ENCODE data around the gene NEDD4L. TPM values are rescaled to one million over a fixed set of nuclear protein-coding genes. Genes with fewer than 3 reads are reported as not detected.

The NEDD4L gene
- total and polyA plus RNA-seq, 2 donors (not counting 1 experiment from before 2014, with no cell fraction given) = 10.3 to 25.7 TPM

DNA sequence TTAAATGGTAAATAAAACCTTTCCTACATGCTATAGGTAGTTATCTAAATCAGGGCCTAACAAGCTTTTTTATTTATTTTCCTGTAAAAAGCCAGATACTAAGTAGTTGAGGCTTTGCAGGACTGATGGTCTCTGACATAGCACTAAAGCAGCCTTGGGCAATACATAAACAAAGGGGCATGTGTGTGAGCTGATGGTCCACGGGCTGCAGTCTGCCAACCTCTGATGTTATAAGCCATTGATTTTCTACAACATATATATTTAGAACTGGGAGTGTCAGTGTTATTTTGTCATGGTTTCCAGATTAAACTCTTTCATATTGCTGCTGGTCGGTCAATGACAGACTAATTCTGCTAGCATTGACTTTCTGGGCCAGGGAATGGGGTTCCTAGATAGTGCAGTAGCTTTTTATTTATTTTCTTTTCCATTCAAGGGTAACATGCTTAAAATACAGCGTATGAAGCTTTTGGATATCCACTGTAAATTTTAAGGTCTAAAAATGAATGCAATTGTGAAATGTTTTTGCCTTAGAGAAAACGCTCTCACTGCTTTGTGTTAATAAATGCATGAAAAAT lies 134.0 kb downstream of the NEDD4L start:
- H3K4me2 ChIP-seq (replicated peaks; ENCODE audit: low read depth, low read length, poor library complexity, severe bottlenecking) = no peak overlapping the region
- POLR2A ChIA-PET = no interaction called here

DNA sequence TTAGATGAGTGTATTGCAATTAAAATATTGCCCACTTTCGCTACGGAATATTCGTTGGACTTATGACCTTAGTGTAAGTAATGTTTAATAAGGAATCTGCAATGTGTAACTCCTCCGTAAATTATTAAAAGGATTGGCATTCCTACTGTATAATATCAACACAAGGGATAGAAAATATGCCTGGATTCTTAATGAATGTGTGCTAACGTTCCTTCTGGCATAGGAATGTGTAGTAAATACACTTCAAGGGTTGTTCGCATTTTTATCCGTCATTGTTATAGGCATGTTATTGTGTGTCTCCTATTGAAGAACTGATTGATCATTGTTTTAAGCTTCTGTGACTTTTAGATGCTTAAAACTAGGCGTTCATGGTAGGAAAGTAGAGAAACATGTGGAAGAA lies 134.5 kb downstream of the NEDD4L start:
- DNase-seq = no peak
- peaks cover 8% of the 10 kb centered on the region for H3K4me1 Mint-ChIP-seq
- WGBS (ENCODE audit: insufficient coverage) = 98% methylated on average over 7 of the region's 8 CpGs
- no peak overlapping the region for H3K9ac ChIP-seq (ENCODE audit: low read length)
- ATAC-seq (ENCODE audit: low read depth) = no peak
- H3K4me3 ChIP-seq (ENCODE audit: control extremely low read depth in 1 of 5, extremely low read depth in 1 of 5, insufficient read depth in 1 of 5, low read depth in 2 of 5, low read length in 4 of 5) = no peak overlapping the region
- H2AFZ ChIP-seq (ENCODE audit: insufficient read depth, low read depth, low read length, poor library complexity, severe bottlenecking) = no peak overlapping the region
- ChIA-PET POLR2A (no interaction called here), CTCF (interaction anchor here (1.0 to 6.3 kb wide), 4 partner anchors 41 to 586 kb away, joined by 3 to 45 read pairs (median 8); no protein-coding TSS in a partner anchor)
- H3K27me3 ChIP-seq (replicated peaks in 1 of 4; ENCODE audit: control extremely low read depth in 1 of 4, control insufficient read depth in 3 of 4, insufficient read depth in 4 of 4, low read length in 3 of 4) = no peaks in the 10 kb centered on the region
- TF ChIP-seq EZH2 (IDR thresholded peaks at IDR 0.05; ENCODE audit: borderline replicate concordance, insufficient read depth, low read depth, low read length, poor library complexity, severe bottlenecking) = no peak
- TF ChIP-seq, protein P1, sequence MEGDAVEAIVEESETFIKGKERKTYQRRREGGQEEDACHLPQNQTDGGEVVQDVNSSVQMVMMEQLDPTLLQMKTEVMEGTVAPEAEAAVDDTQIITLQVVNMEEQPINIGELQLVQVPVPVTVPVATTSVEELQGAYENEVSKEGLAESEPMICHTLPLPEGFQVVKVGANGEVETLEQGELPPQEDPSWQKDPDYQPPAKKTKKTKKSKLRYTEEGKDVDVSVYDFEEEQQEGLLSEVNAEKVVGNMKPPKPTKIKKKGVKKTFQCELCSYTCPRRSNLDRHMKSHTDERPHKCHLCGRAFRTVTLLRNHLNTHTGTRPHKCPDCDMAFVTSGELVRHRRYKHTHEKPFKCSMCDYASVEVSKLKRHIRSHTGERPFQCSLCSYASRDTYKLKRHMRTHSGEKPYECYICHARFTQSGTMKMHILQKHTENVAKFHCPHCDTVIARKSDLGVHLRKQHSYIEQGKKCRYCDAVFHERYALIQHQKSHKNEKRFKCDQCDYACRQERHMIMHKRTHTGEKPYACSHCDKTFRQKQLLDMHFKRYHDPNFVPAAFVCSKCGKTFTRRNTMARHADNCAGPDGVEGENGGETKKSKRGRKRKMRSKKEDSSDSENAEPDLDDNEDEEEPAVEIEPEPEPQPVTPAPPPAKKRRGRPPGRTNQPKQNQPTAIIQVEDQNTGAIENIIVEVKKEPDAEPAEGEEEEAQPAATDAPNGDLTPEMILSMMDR (IDR thresholded peaks at IDR 0.05) = no peak
- H3K4me2 ChIP-seq (replicated peaks; ENCODE audit: low read depth, low read length, poor library complexity, severe bottlenecking) = no peak overlapping the region
- H3K36me3 ChIP-seq (replicated peaks in 1 of 2; ENCODE audit: control extremely low read depth in 1 of 2, control insufficient read depth in 1 of 2, extremely low read depth in 1 of 2, insufficient read depth in 2 of 2, low read length in 1 of 2) = no peaks in the 10 kb centered on the region
- no peak overlapping the region for H3K27ac ChIP-seq (ENCODE audit: low read length in 2 of 2)
- no peaks in the 10 kb centered on the region for H3K4me1 ChIP-seq (ENCODE audit: control insufficient read depth in 2 of 2, insufficient read depth in 2 of 2, low read length in 2 of 2)
- no peaks in the 10 kb centered on the region for H3K9me3 ChIP-seq (ENCODE audit: control extremely low read depth in 1 of 3, control insufficient read depth in 2 of 3, insufficient read depth in 1 of 3, low read length in 2 of 3)
- no peaks in the 10 kb centered on the region for H3K79me2 ChIP-seq (ENCODE audit: control insufficient read depth, insufficient read depth, low read length)
- no peak overlapping the region for H3K4me3 Mint-ChIP-seq
- intact Hi-C loops (cut with micrococcal nuclease) = no loop called here
- no peaks in the 10 kb centered on the region for H3K27me3 Mint-ChIP-seq
- H4K20me1 ChIP-seq (ENCODE audit: control insufficient read depth, insufficient read depth, low read length, poor library complexity, severe bottlenecking) = no peaks in the 10 kb centered on the region
- H3K27ac Mint-ChIP-seq = no peak overlapping the region
- H3K9me3 Mint-ChIP-seq (ENCODE audit: insufficient read depth) = no peaks in the 10 kb centered on the region

More for the DNA sequence above, 134.0 kb downstream of the NEDD4L start:
- H3K9me3 ChIP-seq (ENCODE audit: control extremely low read depth in 1 of 3, control insufficient read depth in 2 of 3, insufficient read depth in 1 of 3, low read length in 2 of 3) = no peaks in the 10 kb centered on the region
- no peaks in the 10 kb centered on the region for H3K36me3 ChIP-seq (replicated peaks in 1 of 2; ENCODE audit: control extremely low read depth in 1 of 2, control insufficient read depth in 1 of 2, extremely low read depth in 1 of 2, insufficient read depth in 2 of 2, low read length in 1 of 2)
- no peak overlapping the region for H3K9ac ChIP-seq (ENCODE audit: low read length)
- no peaks in the 10 kb centered on the region for H3K9me3 Mint-ChIP-seq (ENCODE audit: insufficient read depth)
- intact Hi-C loops (cut with micrococcal nuclease) = no loop called here
- no peak overlapping the region for H3K4me3 Mint-ChIP-seq
- WGBS (ENCODE audit: insufficient coverage) = no CpG with 5 or more reads among the region's 4 CpGs
- CTCF ChIA-PET = interaction anchor here (0.8 to 6.3 kb wide), 5 partner anchors 29 to 586 kb away, joined by 3 to 45 read pairs (median 7); no protein-coding TSS in a partner anchor
- no peaks in the 10 kb centered on the region for H3K27me3 Mint-ChIP-seq
- no peaks in the 10 kb centered on the region for H3K27me3 ChIP-seq (replicated peaks in 1 of 4; ENCODE audit: control extremely low read depth in 1 of 4, control insufficient read depth in 3 of 4, insufficient read depth in 4 of 4, low read length in 3 of 4)
- H4K20me1 ChIP-seq (ENCODE audit: control insufficient read depth, insufficient read depth, low read length, poor library complexity, severe bottlenecking) = no peaks in the 10 kb centered on the region
- no peak overlapping the region for H2AFZ ChIP-seq (ENCODE audit: insufficient read depth, low read depth, low read length, poor library complexity, severe bottlenecking)
- no peaks in the 10 kb centered on the region for H3K4me1 ChIP-seq (ENCODE audit: control insufficient read depth in 2 of 2, insufficient read depth in 2 of 2, low read length in 2 of 2)
- peaks cover 8% of the 10 kb centered on the region for H3K4me1 Mint-ChIP-seq
- no peak overlapping the region for H3K4me3 ChIP-seq (ENCODE audit: control extremely low read depth in 1 of 5, extremely low read depth in 1 of 5, insufficient read depth in 1 of 5, low read depth in 2 of 5, low read length in 4 of 5)
- no peak overlapping the region for H3K27ac Mint-ChIP-seq
- ATAC-seq (ENCODE audit: low read depth) (no peak), DNase-seq (no peak)
- TF ChIP-seq, protein P1 (IDR thresholded peaks at IDR 0.05) = no peak
- TF ChIP-seq EZH2 (IDR thresholded peaks at IDR 0.05; ENCODE audit: borderline replicate concordance, insufficient read depth, low read depth, low read length, poor library complexity, severe bottlenecking) = no peak
- no peak overlapping the region for H3K27ac ChIP-seq (ENCODE audit: low read length in 2 of 2)
- no peaks in the 10 kb centered on the region for H3K79me2 ChIP-seq (ENCODE audit: control insufficient read depth, insufficient read depth, low read length)

Measured in B cell (primary cell).